CD14-positive monocyte (primary cell): ENCODE results near the gene SPTB. TPM values are rescaled to one million over a fixed set of nuclear protein-coding genes. Genes with fewer than 3 reads are reported as not detected.

Experiments
- DNase-seq, 3 donors: peaks; one replicate each; pipeline ENCODE4 v3.0.0-alpha.2; 2011 to 2022
- H2AFZ ChIP-seq: 2 replicates; pipeline ENCODE4 v1.6.0; 2012; ENCODE audit warnings: mild to moderate bottlenecking, low read depth, low read length, inconsistent platforms; ENCODE audit not compliant: insufficient read depth, poor library complexity, severe bottlenecking
- H3K27ac ChIP-seq, 2 donors: 1 replicate in 1 of 2; 2 replicates in 1 of 2; pipeline ENCODE4 v1.5.1; 2012 to 2013; ENCODE audit warnings: low read length in 2 of 2, control low read depth in 1 of 2, inconsistent platforms in 1 of 2, low read depth in 1 of 2, mild to moderate bottlenecking in 1 of 2
- H3K27me3 ChIP-seq, 2 donors: one replicate each; pipeline versions ENCODE4 v1.6.0 to v1.6.1; 2011 to 2013; ENCODE audit warnings: low read length in 2 of 2; ENCODE audit not compliant: control insufficient read depth in 2 of 2, insufficient read depth in 2 of 2
- H3K36me3 ChIP-seq, 2 donors: replicated peaks in 1 of 2; 1 replicate in 1 of 2; 2 replicates in 1 of 2; pipeline versions ENCODE4 v1.5.1 to v1.6.1; 2012 to 2013; ENCODE audit warnings: low read length in 2 of 2, control low read depth in 1 of 2, inconsistent platforms in 1 of 2, mild to moderate bottlenecking in 1 of 2; ENCODE audit not compliant: insufficient read depth in 2 of 2, control insufficient read depth in 1 of 2
- H3K4me1 ChIP-seq, 2 donors: 1 replicate in 1 of 2; 2 replicates in 1 of 2; pipeline versions ENCODE4 v1.5.1 to v1.6.1; 2012 to 2013; ENCODE audit warnings: low read length in 2 of 2, control low read depth in 1 of 2, inconsistent platforms in 1 of 2, mild to moderate bottlenecking in 1 of 2, moderate library complexity in 1 of 2; ENCODE audit not compliant: insufficient read depth in 2 of 2, control insufficient read depth in 1 of 2
- H3K4me2 ChIP-seq: replicated peaks from 2 replicates; pipeline ENCODE3; 2012; ENCODE audit warnings: low read length, moderate library complexity, mild to moderate bottlenecking; ENCODE audit not compliant: poor library complexity, severe bottlenecking; ENCODE audit errors: extremely low read depth
- H3K4me3 ChIP-seq, 3 experiments: fragments of 200-600 bp in 1 of 3; sonication (generic) in 1 of 3; replicated peaks in 1 of 3; 1 replicate in 2 of 3; 2 replicates in 1 of 3; pipeline ENCODE4 v1.5.1; 2011 to 2013; ENCODE audit warnings: low read length in 3 of 3, mild to moderate bottlenecking in 3 of 3, control low read depth in 2 of 3, low read depth in 2 of 3, inconsistent platforms in 1 of 3, moderate library complexity in 1 of 3
- H3K79me2 ChIP-seq: 2 replicates; pipeline ENCODE4 v1.6.0; 2012; ENCODE audit warnings: mild to moderate bottlenecking, control low read depth, inconsistent platforms, low read length, moderate library complexity; ENCODE audit not compliant: insufficient read depth
- H3K9ac ChIP-seq: 2 replicates; pipeline ENCODE4 v1.6.0; 2017; ENCODE audit warnings: low read length, mild to moderate bottlenecking; ENCODE audit not compliant: insufficient read depth, poor library complexity, severe bottlenecking
- H3K9me3 ChIP-seq, 2 donors: replicated peaks in 1 of 2; 1 replicate in 1 of 2; 2 replicates in 1 of 2; pipeline versions ENCODE4 v1.5.1 to v1.6.1; 2012 to 2013; ENCODE audit warnings: low read length in 2 of 2, control low read depth in 1 of 2; ENCODE audit not compliant: control insufficient read depth in 1 of 2, insufficient read depth in 1 of 2
- H4K20me1 ChIP-seq: 2 replicates; pipeline ENCODE4 v1.6.0; 2012; ENCODE audit warnings: mild to moderate bottlenecking, low read length, control low read depth, moderate library complexity; ENCODE audit not compliant: insufficient read depth
- H3K27ac Mint-ChIP-seq, 7 donors: one replicate each; pipeline ENCODE4 v1.8.0; 2020; ENCODE audit warnings: mild to moderate bottlenecking in 7 of 7, mixed read lengths in 7 of 7, moderate library complexity in 6 of 7, inconsistent platforms in 2 of 7
- H3K27me3 Mint-ChIP-seq, 3 donors: one replicate each; pipeline ENCODE4 v1.8.0; 2021 to 2022; ENCODE audit warnings: low read depth in 3 of 3, mild to moderate bottlenecking in 3 of 3, mixed read lengths in 3 of 3, moderate library complexity in 3 of 3, inconsistent platforms in 1 of 3
- H3K36me3 Mint-ChIP-seq, 2 donors: one replicate each; pipeline ENCODE4 v1.8.0; 2020; ENCODE audit warnings: mixed read lengths in 2 of 2, inconsistent platforms in 1 of 2, mild to moderate bottlenecking in 1 of 2
- H3K4me1 Mint-ChIP-seq: one replicate; pipeline ENCODE4 v1.8.0; 2020; ENCODE audit warnings: mild to moderate bottlenecking, mixed read lengths
- H3K4me3 Mint-ChIP-seq, 2 donors: one replicate each; pipeline ENCODE4 v1.8.0; 2020; ENCODE audit warnings: mild to moderate bottlenecking in 2 of 2, mixed read lengths in 2 of 2, moderate library complexity in 1 of 2
- H3K9me3 Mint-ChIP-seq, 7 donors: one replicate each; pipeline ENCODE4 v1.8.0; 2020 to 2022; ENCODE audit warnings: mixed read lengths in 7 of 7, mild to moderate bottlenecking in 6 of 7, moderate library complexity in 6 of 7, inconsistent platforms in 2 of 7
- WGBS: methylation state at CpG from one replicate; pipeline ENCODE4 v1.1.5; 2013; ENCODE audit warnings: missing lambda C conversion rate; ENCODE audit not compliant: insufficient coverage; 5-methylcytosine and 5-hydroxymethylcytosine counted together
- intact Hi-C, 2 donors: fragments of 100-400 bp; cut with micrococcal nuclease; formaldehyde crosslinking; loops; one replicate each; pipeline versions ENCODE4 v1.15.0 to v1.15.1; 2023
- polyA plus RNA-seq, 3 donors: library from polyadenylated mRNA; depleted of rRNA in 1 of 3; unstranded in 2 of 3; stranded (reverse) in 1 of 3; fragments of 300-500 nt in 2 of 3; fragments of >200 nt in 1 of 3; fragmentation: Illumina TruSeq in 2 of 3; gene quantifications; 1 replicate in 2 of 3; 2 replicates in 1 of 3; pipeline ENCODE4 v1.2.3, GENCODE V29; 2012 to 2021
- TF ChIP-seq, protein P1 (sequence below): fragments of 200-600 bp; IDR thresholded peaks from one replicate; pipeline ENCODE4 v1.8.0; 2022; ENCODE audit warnings: antibody characterized with exemption, mild to moderate bottlenecking

Gene SPTB
- polyA plus RNA-seq, 3 donors, result not detected

DNA sequence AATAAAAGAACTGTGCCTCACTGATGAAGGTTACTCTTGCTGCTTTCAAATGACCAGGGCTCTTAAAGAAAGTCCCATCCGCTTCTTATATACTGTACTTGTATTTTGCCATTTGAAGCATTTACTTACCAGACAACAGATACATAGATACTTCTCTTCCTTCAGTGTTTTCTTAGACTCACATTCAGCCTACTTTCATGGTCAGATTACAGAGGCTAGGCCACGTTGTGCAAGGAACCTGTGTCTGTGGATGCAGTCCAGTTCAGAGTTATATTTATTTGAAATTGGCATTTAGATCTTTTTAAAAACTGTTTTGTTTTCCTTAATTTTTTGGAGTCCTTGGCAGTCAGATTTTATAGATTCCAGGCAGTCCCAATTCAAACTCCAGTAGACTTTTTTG lies 40.8 kb upstream of the SPTB start:
- intact Hi-C loops, result no loop called here
- no peaks in the 10 kb centered on the region for H3K9me3 ChIP-seq
- no peak overlapping the region for H3K4me3 Mint-ChIP-seq
- TF ChIP-seq, protein P1, sequence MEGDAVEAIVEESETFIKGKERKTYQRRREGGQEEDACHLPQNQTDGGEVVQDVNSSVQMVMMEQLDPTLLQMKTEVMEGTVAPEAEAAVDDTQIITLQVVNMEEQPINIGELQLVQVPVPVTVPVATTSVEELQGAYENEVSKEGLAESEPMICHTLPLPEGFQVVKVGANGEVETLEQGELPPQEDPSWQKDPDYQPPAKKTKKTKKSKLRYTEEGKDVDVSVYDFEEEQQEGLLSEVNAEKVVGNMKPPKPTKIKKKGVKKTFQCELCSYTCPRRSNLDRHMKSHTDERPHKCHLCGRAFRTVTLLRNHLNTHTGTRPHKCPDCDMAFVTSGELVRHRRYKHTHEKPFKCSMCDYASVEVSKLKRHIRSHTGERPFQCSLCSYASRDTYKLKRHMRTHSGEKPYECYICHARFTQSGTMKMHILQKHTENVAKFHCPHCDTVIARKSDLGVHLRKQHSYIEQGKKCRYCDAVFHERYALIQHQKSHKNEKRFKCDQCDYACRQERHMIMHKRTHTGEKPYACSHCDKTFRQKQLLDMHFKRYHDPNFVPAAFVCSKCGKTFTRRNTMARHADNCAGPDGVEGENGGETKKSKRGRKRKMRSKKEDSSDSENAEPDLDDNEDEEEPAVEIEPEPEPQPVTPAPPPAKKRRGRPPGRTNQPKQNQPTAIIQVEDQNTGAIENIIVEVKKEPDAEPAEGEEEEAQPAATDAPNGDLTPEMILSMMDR, result no peak
- H3K36me3 ChIP-seq, result peaks cover 17 to 34% of the 10 kb centered on the region in 2 donors
- H3K27me3 Mint-ChIP-seq, result no peaks in the 10 kb centered on the region
- peaks cover 17% of the 10 kb centered on the region for H3K4me1 Mint-ChIP-seq
- peaks cover 18 to 39% of the 10 kb centered on the region in 2 donors for H3K36me3 Mint-ChIP-seq
- 100% methylated on average over 2 of the region's 2 CpGs for WGBS
- no peak overlapping the region for H3K4me2 ChIP-seq
- no peak overlapping the region for H3K27ac ChIP-seq
- H3K9me3 Mint-ChIP-seq, result no peaks in the 10 kb centered on the region
- peaks cover 8 to 9% of the 10 kb centered on the region in 2 donors for H3K4me1 ChIP-seq
- no peak for DNase-seq
- no peak overlapping the region for H3K4me3 ChIP-seq
- H2AFZ ChIP-seq, result no peak overlapping the region
- peaks cover 92% of the 10 kb centered on the region for H3K79me2 ChIP-seq
- H3K27ac Mint-ChIP-seq, result no peak overlapping the region
- H3K27me3 ChIP-seq, result no peaks in the 10 kb centered on the region
- peaks cover 95% of the 10 kb centered on the region for H4K20me1 ChIP-seq
- no peak overlapping the region for H3K9ac ChIP-seq

DNA sequence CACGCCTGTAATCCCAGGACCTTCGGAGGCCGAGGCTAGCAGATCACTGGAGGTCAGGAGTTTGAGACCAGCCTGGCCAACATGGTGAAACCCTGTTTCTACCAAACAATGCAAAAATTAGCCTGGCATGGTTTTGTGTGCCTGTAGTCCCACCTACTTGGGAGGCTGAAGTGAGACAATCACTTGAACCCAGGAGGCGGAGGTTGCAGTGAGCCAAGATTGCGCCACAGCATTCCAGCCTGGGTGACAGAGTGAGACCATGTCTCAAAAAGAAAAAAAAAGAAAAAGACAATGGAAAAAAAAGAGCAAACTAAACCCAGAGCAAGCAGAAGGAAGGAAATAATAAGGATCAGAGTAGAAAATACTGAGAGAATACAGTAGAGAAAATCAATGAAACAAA lies 39.9 kb upstream of the SPTB start:
- H3K4me1 Mint-ChIP-seq, result peaks cover 24% of the 10 kb centered on the region

More for the DNA sequence above, 39.9 kb upstream of the SPTB start:
- no peaks in the 10 kb centered on the region for H3K9me3 ChIP-seq
- peaks cover 16 to 17% of the 10 kb centered on the region in 2 donors for H3K4me1 ChIP-seq
- H2AFZ ChIP-seq, result no peak overlapping the region
- H3K4me3 ChIP-seq, result no peak overlapping the region
- H3K9ac ChIP-seq, result no peak overlapping the region
- peaks cover 92% of the 10 kb centered on the region for H3K79me2 ChIP-seq
- no peak for DNase-seq
- Mint-ChIP-seq H3K36me3 (peaks cover 14 to 35% of the 10 kb centered on the region in 2 donors), H3K27ac (no peak overlapping the region), H3K9me3 (peaks cover 0 to 2% (median 0%) of the 10 kb centered on the region in 7 donors), H3K4me3 (no peak overlapping the region), H3K27me3 (no peaks in the 10 kb centered on the region)
- intact Hi-C loops, result loop anchor here (10.0 kb wide), 3 partner anchors 65 to 265 kb away; partner anchors contain the start of genes FNTB (in 2 of the 2) and MAX (in 2 of the 2)
- no peaks in the 10 kb centered on the region for H3K27me3 ChIP-seq
- peaks cover 9 to 26% of the 10 kb centered on the region in 2 donors for H3K36me3 ChIP-seq
- WGBS, result 100% methylated on average over 3 of the region's 5 CpGs
- H3K4me2 ChIP-seq, result no peak overlapping the region
- TF ChIP-seq, protein P1, result no peak
- peaks cover 86% of the 10 kb centered on the region for H4K20me1 ChIP-seq
- no peak overlapping the region for H3K27ac ChIP-seq
